Measurements from ENCODE around the gene PHACTR1.

DNA sequence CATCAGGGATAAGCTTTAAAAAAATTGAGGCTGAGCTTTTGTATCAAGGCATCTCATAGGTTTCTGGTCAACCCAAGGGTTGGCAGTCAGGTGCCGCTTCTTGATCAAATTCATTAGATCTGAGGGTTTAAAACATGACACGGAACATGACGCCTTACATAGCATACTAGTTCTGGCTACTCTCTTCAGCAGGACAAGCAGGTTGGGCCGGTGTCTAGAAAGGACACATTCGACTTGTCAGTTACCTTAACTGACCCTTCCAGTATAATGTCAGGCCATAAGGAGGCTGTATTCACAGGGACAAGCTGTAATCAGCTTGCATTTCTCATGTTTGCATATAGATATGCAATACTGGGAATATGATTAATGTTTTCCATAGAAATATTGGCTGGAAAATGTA lies 65.6 kb downstream of the PHACTR1 start:
- TF ChIP-seq EZH2phosphoT487 (IDR thresholded peaks at IDR 0.05; ENCODE audit: insufficient read depth, low read depth) (no peak), EZH2 (IDR thresholded peaks at IDR 0.05; ENCODE audit: insufficient read depth, poor library complexity, severe bottlenecking) (no peak)

All from GM23248 (cell line).